ENCODE results near the gene STK4.

The STK4 gene

GRCh38 chr20:45028424-45029136 lies 62.3 kb downstream of the STK4 start:
- no peak for DNase-seq

GRCh38 chr20:45029884-45030283 lies 63.6 kb downstream of the STK4 start:
- no peak for DNase-seq

- DNase-seq: no peak
These were observed 66.0 kb downstream of the STK4 start for GRCh38 chr20:45032276-45032675.

GRCh38 chr20:45032781-45033180 lies 66.5 kb downstream of the STK4 start:
- DNase-seq: no peak

- no peak for DNase-seq
These were observed 68.1 kb downstream of the STK4 start for GRCh38 chr20:45034436-45034835.

GRCh38 chr20:45036044-45036755 lies 69.9 kb downstream of the STK4 start:
- peak in 4 of 58 donors; percentile 5 to 67 (median 24) for DNase-seq

GRCh38 chr20:45037050-45037449 lies 70.7 kb downstream of the STK4 start:
- peak in 2 of 58 donors; percentile 7 to 42 for DNase-seq

- DNase-seq: no peak
These were observed 71.3 kb downstream of the STK4 start for GRCh38 chr20:45037635-45038034.

- no peak for DNase-seq
These were observed 72.6 kb downstream of the STK4 start for GRCh38 chr20:45038745-45039474.

GRCh38 chr20:45039475-45039820 lies 73.1 kb downstream of the STK4 start:
- no peak for DNase-seq

- DNase-seq: no peak
These were observed 75.4 kb downstream of the STK4 start for GRCh38 chr20:45041464-45042337.

GRCh38 chr20:45042978-45043377 lies 76.7 kb downstream of the STK4 start:
- no peak for DNase-seq

- DNase-seq: peak in 16 of 58 donors; percentile 6 to 80 (median 21)
These were observed 77.8 kb downstream of the STK4 start for GRCh38 chr20:45044084-45044573.

GRCh38 chr20:45044601-45045000 lies 78.3 kb downstream of the STK4 start:
- no peak for DNase-seq

- DNase-seq: no peak
These were observed 81.3 kb downstream of the STK4 start for GRCh38 chr20:45047581-45048119.

- peak in 1 of 58 donors; percentile 7 for DNase-seq
These were observed 83.1 kb downstream of the STK4 start for GRCh38 chr20:45049438-45049837.

- peak in 39 of 58 donors; percentile 10 to 75 (median 41) for DNase-seq
These were observed 83.7 kb downstream of the STK4 start for GRCh38 chr20:45049904-45050471.

GRCh38 chr20:45051204-45052060 lies 85.1 kb downstream of the STK4 start:
- no peak for DNase-seq

GRCh38 chr20:45052698-45053429 lies 86.6 kb downstream of the STK4 start:
- peak in 11 of 58 donors; percentile 1 to 39 (median 18) for DNase-seq

Measured in anterior cingulate cortex (tissue), 58 donors.